SU-DHL-6 (cell line): ENCODE results near the gene SCN1A.

Experiments
- CTCF ChIP-seq: fragments of 200-600 bp; sonication (generic); IDR thresholded peaks from one replicate; pipeline ENCODE4 v1.5.1; 2017; ENCODE audit warnings: antibody characterized with exemption, mild to moderate bottlenecking, low read length, moderate library complexity; ENCODE audit not compliant: insufficient read depth, poor library complexity, severe bottlenecking
- EZH2phosphoT487 ChIP-seq: fragments of 200-600 bp; sonication (generic), shearing (Covaris generic); conservative IDR thresholded peaks from 2 replicates; pipeline ENCODE4 v1.6.1; 2018; ENCODE audit warnings: mild to moderate bottlenecking, antibody characterized with exemption, low read length, moderate library complexity, mixed read lengths

- TF ChIP-seq CTCF (no peak), EZH2phosphoT487 (no peak)
Observed at GRCh38 chr2:166088634-166089033, 39.2 kb downstream of the SCN1A start.
